GM12878 (cell line): ENCODE measurements around the gene DENND1A. TPM values are rescaled to one million over a fixed set of nuclear protein-coding genes. Genes with fewer than 3 reads are reported as not detected.

Experiments used
- BCL3 ChIP-seq: IDR thresholded peaks from 2 replicates; pipeline ENCODE4 v1.6.1; 2011; ENCODE audit warnings: borderline replicate concordance, low read depth, mild to moderate bottlenecking, moderate library complexity, low read length; ENCODE audit not compliant: insufficient read depth, poor library complexity, severe bottlenecking
- CEBPB ChIP-seq, 2 experiments: fragments of 150-350 bp in 1 of 2; IDR thresholded peaks; 2 replicates each; pipeline ENCODE4 v1.6.1; 2012 to 2014; ENCODE audit warnings: low read depth in 2 of 2, low read length in 2 of 2, borderline replicate concordance in 1 of 2, inconsistent platforms in 1 of 2
- CTCF ChIP-seq, 3 experiments: IDR thresholded peaks in 2 of 3; conservative IDR thresholded peaks in 1 of 3; 2 replicates each; pipeline ENCODE4 v1.5.1; 2011; ENCODE audit warnings: low read depth in 3 of 3, low read length in 3 of 3, mild to moderate bottlenecking in 3 of 3, control low read depth in 2 of 3, moderate library complexity in 2 of 3, inconsistent platforms in 1 of 3, mixed read lengths in 1 of 3; ENCODE audit not compliant: control insufficient read depth in 2 of 3, insufficient read depth in 1 of 3; ENCODE audit errors: extremely low read depth in 1 of 3
- E4F1 ChIP-seq: fragments of 450-650 bp; IDR thresholded peaks from 2 replicates; pipeline ENCODE4 v1.6.1; 2018; ENCODE audit warnings: borderline replicate concordance, mild to moderate bottlenecking; ENCODE audit not compliant: partially characterized antibody
- MLLT1 ChIP-seq: fragments of 450-650 bp; IDR thresholded peaks from 2 replicates; pipeline ENCODE4 v1.6.1; 2016; ENCODE audit warnings: mild to moderate bottlenecking
- TCF3 ChIP-seq: IDR thresholded peaks from 2 replicates; pipeline ENCODE4 v1.6.1; 2012; ENCODE audit warnings: low read depth, mild to moderate bottlenecking, low read length, borderline replicate concordance; ENCODE audit not compliant: insufficient read depth
- polyA plus RNA-seq, 11 experiments: library from polyadenylated mRNA; depleted of rRNA in 4 of 11; unstranded in 6 of 11; stranded (reverse) in 5 of 11; fragments of >200 nt; fragmentation: Nextera tagmentation in 4 of 11; fragmentation: Illumina TruSeq in 1 of 11; extraction: Ambion mirVana in 4 of 11; extraction: Trizol in 1 of 11; gene quantifications; 1 replicate in 1 of 11; 2 replicates in 10 of 11; pipeline versions ENCODE4 v1.2.1 to v1.2.3, GENCODE V29; 2011 to 2016; ENCODE audit warnings: inconsistent platforms in 2 of 11, missing spikeins in 2 of 11, low read depth in 1 of 11
- total RNA-seq, 4 experiments: library from RNA; depleted of rRNA in 3 of 4; stranded (reverse); fragments of >200 nt in 3 of 4; fragmentation: Illumina TruSeq in 1 of 4; extraction: Trizol in 1 of 4; gene quantifications; 2 replicates each; pipeline versions ENCODE4 v1.2.1 to v1.2.3, GENCODE V29; 2013 to 2021

DENND1A gene
- total and polyA plus RNA-seq, 10 of the 15 experiments (the other 5 are each of a cell fraction or from before 2014, with no cell fraction given) = 14.1 to 48.6 (median 35.2) TPM

- TF ChIP-seq BCL3 = no peak
- no peak for TF ChIP-seq CEBPB (IDR thresholded peaks at IDR 0.05; ENCODE audit: borderline replicate concordance in 1 of 2, low read depth in 2 of 2, low read length in 2 of 2)
- no peak for TF ChIP-seq MLLT1
- no peak for TF ChIP-seq CTCF (IDR thresholded peaks at IDR 0.05 in 2 of 3, conservative IDR thresholded peaks at IDR 0.05 in 1 of 3; ENCODE audit: control insufficient read depth in 2 of 3, extremely low read depth in 1 of 3, insufficient read depth in 1 of 3, low read depth in 3 of 3, low read length in 3 of 3)
- TF ChIP-seq E4F1 = no peak
- TF ChIP-seq TCF3 = no peak
These were observed 300.4 kb downstream of the DENND1A start (continued) for GRCh38 chr9:123629531-123629930.
